Activated naive CD4-positive, alpha-beta T cell treated with anti-CD3 and anti-CD28 coated beads for 36 hours (primary cell): ENCODE results near the gene ACER3. TPM values are rescaled to one million over a fixed set of nuclear protein-coding genes. Genes with fewer than 3 reads are reported as not detected.
"Not testable (repeated sequence)": the region's sequence is repeated elsewhere in the genome, so short reads cannot be mapped to it uniquely, and the experiment has no call there.

Source experiments
- CTCF ChIA-PET: fragments of 350-600 bp; sonication (Branson Sonifier 250); formaldehyde crosslinking; loops from one replicate; lab custom pipeline; 2021; ENCODE audit warnings: antibody characterized with exemption; lab: Charles Lee
- DNase-seq: peaks from one replicate; pipeline ENCODE4 v3.0.0-alpha.2; 2020
- H3K27ac Mint-ChIP-seq: one replicate; pipeline ENCODE4 v1.8.0; 2021; ENCODE audit warnings: mild to moderate bottlenecking, mixed read lengths
- H3K27me3 Mint-ChIP-seq: one replicate; pipeline ENCODE4 v1.8.0; 2021; ENCODE audit warnings: low read depth, mixed read lengths
- H3K36me3 Mint-ChIP-seq: one replicate; pipeline ENCODE4 v1.8.0; 2021; ENCODE audit warnings: low read depth, mixed read lengths
- H3K4me1 Mint-ChIP-seq: one replicate; pipeline ENCODE4 v1.8.0; 2021; ENCODE audit warnings: low read depth, mixed read lengths
- H3K4me3 Mint-ChIP-seq: one replicate; pipeline ENCODE4 v1.8.0; 2021; ENCODE audit warnings: mild to moderate bottlenecking, moderate library complexity, mixed read lengths
- H3K9me3 Mint-ChIP-seq: one replicate; pipeline ENCODE4 v1.8.0; 2021; ENCODE audit warnings: mixed read lengths
- intact Hi-C: fragments of 100-400 bp; cut with micrococcal nuclease; formaldehyde crosslinking; loops from one replicate; pipeline ENCODE4 v1.15.1; 2023
- total RNA-seq, 2 experiments: library from RNA; stranded (reverse); gene quantifications; one replicate each; pipeline ENCODE4 v1.2.3, GENCODE V29; 2021

Gene ACER3
- total RNA-seq, 2 experiments from 2014 or later, result 7.6 to 10.0 TPM

GRCh38 chr11:76955459-76956114, 94.9 kb downstream of the ACER3 start:
- H3K4me3 Mint-ChIP-seq, result no peak overlapping the region
- CTCF ChIA-PET, result no interaction called here
- H3K27me3 Mint-ChIP-seq, result no peaks in the 10 kb centered on the region
- intact Hi-C loops, result no loop called here
- DNase-seq, result no peak
- H3K9me3 Mint-ChIP-seq, result no peaks in the 10 kb centered on the region
- H3K27ac Mint-ChIP-seq, result no peak overlapping the region
- H3K36me3 Mint-ChIP-seq, result peaks cover 7% of the 10 kb centered on the region
- no peaks in the 10 kb centered on the region for H3K4me1 Mint-ChIP-seq

GRCh38 chr11:76962583-76963416, 102.1 kb downstream of the ACER3 start:
- Mint-ChIP-seq H3K36me3 (peaks cover 14% of the 10 kb centered on the region), H3K27me3 (no peaks in the 10 kb centered on the region), H3K4me3 (no peak overlapping the region), H3K9me3 (peaks cover 4% of the 10 kb centered on the region), H3K27ac (no peak overlapping the region), H3K4me1 (peaks cover 10% of the 10 kb centered on the region)
- intact Hi-C loops, result no loop called here
- CTCF ChIA-PET, result interaction anchor here (0.7 kb wide), 1 partner anchor 43 kb away, joined by 3 read pairs; no protein-coding TSS in a partner anchor
- peak; percentile 15 for DNase-seq

- intact Hi-C loops, H3K27me3 Mint-ChIP-seq, H3K9me3 Mint-ChIP-seq, H3K27ac Mint-ChIP-seq, H3K4me3 Mint-ChIP-seq, H3K4me1 Mint-ChIP-seq, DNase-seq: not testable (repeated sequence)
- H3K36me3 Mint-ChIP-seq, result peaks cover 13% of the 10 kb centered on the region
- CTCF ChIA-PET, result interaction anchor here (0.7 kb wide), 1 partner anchor 44 kb away, joined by 3 read pairs; no protein-coding TSS in a partner anchor
Measured at GRCh38 chr11:76963417-76964168, 102.9 kb downstream of the ACER3 start.

GRCh38 chr11:76972051-76972450, 111.3 kb downstream of the ACER3 start:
- H3K36me3 Mint-ChIP-seq, result peaks cover 14% of the 10 kb centered on the region
- intact Hi-C loops, result no loop called here
- CTCF ChIA-PET, result no interaction called here
- no peak for DNase-seq
- H3K27me3 Mint-ChIP-seq, result no peaks in the 10 kb centered on the region
- peaks cover 15% of the 10 kb centered on the region for H3K9me3 Mint-ChIP-seq
- H3K4me3 Mint-ChIP-seq, result no peak overlapping the region
- no peaks in the 10 kb centered on the region for H3K4me1 Mint-ChIP-seq
- H3K27ac Mint-ChIP-seq, result no peak overlapping the region

- intact Hi-C loops, result no loop called here
- Mint-ChIP-seq H3K9me3 (peaks cover 18% of the 10 kb centered on the region), H3K4me3 (no peak overlapping the region), H3K4me1 (no peaks in the 10 kb centered on the region), H3K27me3 (no peaks in the 10 kb centered on the region), H3K27ac (no peak overlapping the region), H3K36me3 (peaks cover 19% of the 10 kb centered on the region)
- CTCF ChIA-PET, result interaction anchor here (0.5 to 1.4 kb wide), 4 partner anchors 9 to 253 kb away, joined by 3 to 7 read pairs (median 4); no protein-coding TSS in a partner anchor
- DNase-seq, result no peak
Measured at GRCh38 chr11:76974179-76974891, 113.6 kb downstream of the ACER3 start.

DNA sequence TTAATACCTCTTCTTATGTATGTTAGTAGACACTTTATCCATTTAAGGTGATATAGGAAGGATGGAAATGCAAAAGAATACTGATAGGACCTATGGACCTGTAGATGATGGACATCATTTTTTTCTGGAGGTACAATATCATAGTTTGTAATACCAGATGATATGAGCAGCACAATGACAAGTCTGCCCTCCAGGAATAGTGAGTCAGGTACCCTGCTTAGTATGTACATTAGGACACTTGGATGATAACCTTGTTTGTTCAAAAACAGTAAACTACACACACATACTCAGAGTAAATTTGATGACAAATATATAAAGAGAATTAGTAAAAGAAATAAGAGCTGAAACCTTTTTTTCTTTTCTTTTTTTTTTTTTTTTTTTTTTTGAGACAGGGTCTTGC, 114.8 kb downstream of the ACER3 start:
- no peaks in the 10 kb centered on the region for H3K4me1 Mint-ChIP-seq
- DNase-seq, result no peak
- intact Hi-C loops, result no loop called here
- H3K27ac Mint-ChIP-seq, result no peak overlapping the region
- no peak overlapping the region for H3K4me3 Mint-ChIP-seq
- peaks cover 20% of the 10 kb centered on the region for H3K36me3 Mint-ChIP-seq
- CTCF ChIA-PET, result no interaction called here
- H3K27me3 Mint-ChIP-seq, result no peaks in the 10 kb centered on the region
- peaks cover 18% of the 10 kb centered on the region for H3K9me3 Mint-ChIP-seq

DNA sequence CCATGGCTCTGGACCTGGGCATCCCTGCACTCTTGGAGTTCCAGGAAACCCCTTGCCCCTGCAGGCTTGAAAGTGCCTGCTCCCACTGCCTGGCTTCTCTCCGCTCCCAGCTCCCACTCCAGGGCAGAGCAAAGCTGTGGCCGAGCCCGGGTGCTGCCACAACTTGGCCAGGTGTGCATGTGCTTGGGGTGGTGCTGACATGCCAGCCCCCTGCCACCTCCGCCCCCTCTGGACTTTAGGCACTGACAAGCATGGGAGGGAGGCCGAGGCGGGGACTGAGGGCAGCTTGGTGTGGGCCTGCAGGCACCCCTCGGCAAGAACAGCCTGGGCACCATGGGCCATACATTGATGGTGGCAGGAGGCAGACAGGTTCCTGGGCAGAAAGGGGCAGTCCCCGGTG, 117.1 kb downstream of the ACER3 start:
- peaks cover 10% of the 10 kb centered on the region for H3K36me3 Mint-ChIP-seq
- H3K27ac Mint-ChIP-seq, result no peak overlapping the region
- H3K4me3 Mint-ChIP-seq, result no peak overlapping the region
- CTCF ChIA-PET, result interaction anchor here (1.3 kb wide), 1 partner anchor 58 kb away, joined by 4 read pairs; no protein-coding TSS in a partner anchor
- no peaks in the 10 kb centered on the region for H3K27me3 Mint-ChIP-seq
- DNase-seq, result no peak
- intact Hi-C loops, result no loop called here
- no peaks in the 10 kb centered on the region for H3K4me1 Mint-ChIP-seq
- H3K9me3 Mint-ChIP-seq, result peaks cover 7% of the 10 kb centered on the region

DNA sequence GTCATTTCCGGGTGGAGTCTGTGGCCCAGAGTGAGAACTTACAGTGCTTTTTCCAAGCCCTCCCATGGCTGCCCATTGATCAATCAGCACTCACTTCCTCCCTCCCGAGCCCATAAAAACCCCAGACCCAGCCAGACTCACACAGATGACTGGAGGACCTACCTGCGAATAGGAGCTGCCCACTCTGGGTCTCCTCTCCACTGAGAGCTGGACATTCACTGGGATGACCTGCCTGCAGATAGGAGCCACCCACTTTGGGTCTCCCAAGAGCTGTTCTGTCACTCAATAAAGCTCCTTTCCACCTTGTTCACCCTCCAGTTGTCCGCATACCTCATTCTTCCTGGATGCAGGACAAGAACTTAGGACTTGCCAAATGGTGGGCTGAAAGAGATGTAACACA, 117.5 kb downstream of the ACER3 start:
- Mint-ChIP-seq H3K9me3 (peaks cover 7% of the 10 kb centered on the region), H3K27me3 (no peaks in the 10 kb centered on the region), H3K36me3 (peaks cover 9% of the 10 kb centered on the region), H3K4me1 (no peaks in the 10 kb centered on the region), H3K4me3 (no peak overlapping the region), H3K27ac (no peak overlapping the region)
- intact Hi-C loops, result no loop called here
- CTCF ChIA-PET, result interaction anchor here (1.3 kb wide), 1 partner anchor 58 kb away, joined by 4 read pairs; no protein-coding TSS in a partner anchor
- no peak for DNase-seq

GRCh38 chr11:76978818-76979217, 118.1 kb downstream of the ACER3 start:
- CTCF ChIA-PET, result interaction anchor here (1.3 kb wide), 1 partner anchor 59 kb away, joined by 4 read pairs; no protein-coding TSS in a partner anchor
- Mint-ChIP-seq H3K27ac (no peak overlapping the region), H3K36me3 (peaks cover 9% of the 10 kb centered on the region), H3K4me3 (no peak overlapping the region), H3K4me1 (no peaks in the 10 kb centered on the region), H3K27me3 (no peaks in the 10 kb centered on the region), H3K9me3 (peaks cover 7% of the 10 kb centered on the region)
- no peak for DNase-seq
- intact Hi-C loops, result no loop called here

- H3K27ac Mint-ChIP-seq, result no peak overlapping the region
- CTCF ChIA-PET, result interaction anchor here (0.9 to 1.8 kb wide), 2 partner anchors 59 to 60 kb away, joined by 3 to 5 read pairs; no protein-coding TSS in a partner anchor
- H3K27me3 Mint-ChIP-seq, result no peaks in the 10 kb centered on the region
- H3K4me3 Mint-ChIP-seq, result no peak overlapping the region
- H3K36me3 Mint-ChIP-seq, result peaks cover 7% of the 10 kb centered on the region
- peaks cover 7% of the 10 kb centered on the region for H3K9me3 Mint-ChIP-seq
- H3K4me1 Mint-ChIP-seq, result no peaks in the 10 kb centered on the region
- DNase-seq, result no peak
- intact Hi-C loops, result no loop called here
Measured at GRCh38 chr11:76980196-76980595, 119.5 kb downstream of the ACER3 start.

DNA sequence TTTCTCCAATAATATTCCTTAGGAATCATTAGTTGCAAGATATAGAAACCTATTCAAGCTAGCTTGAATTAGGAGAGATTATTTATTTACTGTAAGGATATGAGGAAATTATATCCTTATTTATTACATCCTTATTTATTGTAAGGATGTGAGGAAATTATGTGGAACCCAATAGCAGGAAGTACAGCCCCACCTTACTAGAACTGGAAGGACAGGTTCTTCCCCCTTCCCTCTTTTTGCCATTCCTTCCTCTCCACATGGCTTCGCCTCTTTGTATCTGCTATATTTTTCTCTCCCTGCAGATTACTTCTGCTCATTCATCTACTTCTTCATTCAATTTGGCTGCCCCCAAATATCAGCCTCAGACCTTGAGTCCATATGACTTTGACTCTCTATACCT, 124.0 kb downstream of the ACER3 start:
- Mint-ChIP-seq H3K4me1 (no peaks in the 10 kb centered on the region), H3K4me3 (no peak overlapping the region), H3K27me3 (no peaks in the 10 kb centered on the region), H3K9me3 (no peaks in the 10 kb centered on the region), H3K36me3 (peaks cover 3% of the 10 kb centered on the region), H3K27ac (no peak overlapping the region)
- CTCF ChIA-PET, result no interaction called here
- no peak for DNase-seq
- intact Hi-C loops, result no loop called here
